WI38 (cell line): Measurements from ENCODE around the gene FER.

Experiments used
- H3K4me3 ChIP-seq: 2 replicates; pipeline ENCODE4 v1.5.1; 2011; ENCODE audit warnings: low read depth, mild to moderate bottlenecking, control low read depth, low read length
- CTCF ChIP-seq: IDR thresholded peaks from 2 replicates; pipeline ENCODE4 v1.5.1; 2012; ENCODE audit warnings: low read depth, mild to moderate bottlenecking, control low read depth, low read length

The FER gene

DNA sequence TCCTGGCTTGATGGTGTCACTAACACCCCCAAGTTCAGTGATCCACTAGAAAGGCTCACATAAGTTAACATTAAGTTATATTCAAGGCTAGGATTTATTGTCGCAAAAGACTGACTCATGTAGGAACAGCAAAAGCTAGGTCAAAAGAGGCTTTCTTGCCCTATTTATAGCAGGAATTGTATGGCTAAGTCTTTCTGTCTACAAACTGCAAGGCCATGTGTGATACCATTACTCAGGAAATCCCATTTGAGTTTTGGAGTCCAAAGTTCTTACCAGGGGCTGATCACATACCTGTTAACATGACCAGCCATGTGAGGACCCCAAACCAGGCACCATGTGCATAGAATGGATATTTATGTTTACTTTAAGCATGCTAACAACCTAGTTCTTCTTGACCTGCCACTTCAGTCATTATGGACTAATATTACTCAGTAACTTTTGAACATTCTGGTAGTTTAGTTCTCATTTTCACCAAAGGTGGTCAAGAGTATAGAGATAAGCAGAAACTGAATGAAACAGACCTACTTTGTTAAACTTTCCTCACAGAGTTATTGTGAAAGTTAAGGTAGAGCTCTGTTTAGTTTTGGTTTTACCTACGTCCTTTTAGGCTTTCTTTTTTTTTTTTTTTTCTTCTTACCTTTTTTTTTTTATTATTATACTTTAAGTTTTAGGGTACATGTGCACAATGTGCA lies 281.1 kb downstream of the FER start:
- no peak for TF ChIP-seq CTCF

GRCh38 chr5:109029847-109030246 lies 282.1 kb downstream of the FER start:
- no peak for TF ChIP-seq CTCF
- H3K4me3 ChIP-seq = no peak overlapping the region

More for the DNA sequence above, 281.1 kb downstream of the FER start:
- no peak overlapping the region for H3K4me3 ChIP-seq

DNA sequence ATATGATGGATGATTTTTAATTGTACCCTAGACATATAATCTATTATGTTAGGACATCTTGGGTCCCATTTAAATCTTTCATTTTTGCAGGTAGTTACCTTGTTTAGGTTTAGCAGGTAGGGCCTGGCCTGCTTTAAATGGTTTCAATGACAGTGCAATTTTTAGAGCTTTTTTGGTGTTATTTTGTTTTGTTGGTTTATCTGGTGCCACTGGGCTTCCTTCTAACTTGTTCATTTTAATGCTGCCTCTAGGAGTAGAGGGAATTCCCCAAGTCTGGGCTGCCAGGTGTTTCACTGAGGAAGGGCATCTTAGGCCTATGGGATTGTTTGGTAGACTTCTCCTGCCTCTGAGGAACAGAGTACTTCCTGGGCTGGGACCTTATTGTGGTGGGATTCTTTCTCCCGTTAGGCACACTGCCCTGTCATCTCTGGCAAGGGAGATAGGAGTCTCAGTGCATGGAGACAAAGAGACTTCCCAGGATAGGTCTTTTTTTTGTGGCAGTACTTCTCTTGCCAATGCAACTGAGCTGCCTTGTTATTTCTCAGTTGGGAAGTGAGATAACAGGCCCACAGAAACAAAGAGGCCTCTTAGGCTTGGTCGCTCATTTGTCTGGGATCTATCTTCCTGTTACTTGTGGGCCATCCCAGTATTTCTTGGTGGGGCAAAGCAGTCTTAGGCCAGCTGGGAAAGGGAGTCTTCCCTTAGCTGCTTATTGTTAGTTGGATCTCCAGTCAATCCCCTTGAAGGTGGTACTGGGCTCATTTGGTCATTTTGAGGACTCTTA lies 282.9 kb downstream of the FER start:
- H3K4me3 ChIP-seq = no peak overlapping the region
- no peak for TF ChIP-seq CTCF

DNA sequence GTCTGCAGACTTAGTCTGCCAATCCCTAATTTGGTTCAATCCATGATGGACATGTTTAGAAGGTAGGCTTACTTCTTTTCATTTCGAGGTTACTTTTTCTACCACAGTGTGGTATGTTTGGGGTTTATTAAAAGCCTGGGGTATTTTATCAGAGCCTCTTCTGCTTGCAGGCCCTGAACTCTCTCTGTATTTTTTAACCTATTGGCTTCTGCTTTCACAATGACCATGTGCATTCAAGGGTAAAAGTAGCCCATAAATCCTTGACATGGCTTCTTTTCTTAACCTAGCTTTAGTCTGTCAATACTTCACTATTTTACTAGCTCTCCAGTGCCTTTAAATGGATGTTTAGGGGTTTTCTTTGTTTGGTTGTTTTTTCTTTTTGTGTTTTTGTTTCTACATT lies 286.6 kb downstream of the FER start:
- no peak for TF ChIP-seq CTCF
- H3K4me3 ChIP-seq = no peak overlapping the region

DNA sequence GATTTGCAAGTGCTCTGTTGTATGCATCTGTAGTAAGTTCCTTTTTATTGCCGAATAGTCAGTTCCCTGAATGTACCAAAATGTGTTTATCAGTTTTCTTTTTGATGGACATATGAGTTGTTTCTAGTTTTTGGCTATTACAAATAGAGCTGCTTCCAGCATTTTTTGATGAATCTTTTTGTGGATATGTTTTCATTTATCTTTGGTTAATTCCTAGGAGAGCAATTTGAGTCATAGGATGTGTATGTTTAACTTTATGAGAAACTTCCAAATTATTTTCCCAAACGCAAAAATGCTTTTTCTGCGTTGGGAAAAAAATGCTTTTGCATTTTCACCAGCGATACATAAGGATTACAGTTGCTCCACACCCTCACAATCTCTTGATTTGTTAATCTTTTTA lies 287.7 kb downstream of the FER start:
- no peak for TF ChIP-seq CTCF
- H3K4me3 ChIP-seq = no peak overlapping the region

GRCh38 chr5:109038209-109038840 lies 290.6 kb downstream of the FER start:
- no peak for TF ChIP-seq CTCF

GRCh38 chr5:109041317-109041716 lies 293.6 kb downstream of the FER start:
- H3K4me3 ChIP-seq = no peak overlapping the region
- TF ChIP-seq CTCF = no peak

More at GRCh38 chr5:109038209-109038840, 290.6 kb downstream of the FER start:
- no peak overlapping the region for H3K4me3 ChIP-seq
